Activated CD4-positive, alpha-beta memory T cell treated with anti-CD3 and anti-CD28 coated beads, Interleukin-2, amount 10 ng/mL, durations not matched to agents 7 days and 5 days (primary cell): Measurements from ENCODE around the gene LRGUK. TPM values are rescaled to one million over a fixed set of nuclear protein-coding genes. Genes with fewer than 3 reads are reported as not detected.

ENCODE experiments used
- CTCF ChIA-PET: fragments of 350-600 bp; sonication (Branson Sonifier 250); formaldehyde crosslinking; loops from one replicate; lab custom pipeline; 2021; ENCODE audit warnings: antibody characterized with exemption, inconsistent platforms; lab: Charles Lee
- POLR2A ChIA-PET: fragments of 350-600 bp; sonication (Branson Sonifier 250); formaldehyde crosslinking; loops from one replicate; lab custom pipeline; 2021; ENCODE audit warnings: antibody characterized with exemption; lab: Charles Lee
- DNase-seq: peaks from one replicate; pipeline ENCODE4 v3.0.0-alpha.2; 2020
- H3K27ac Mint-ChIP-seq: one replicate; pipeline ENCODE4 v1.8.0; 2021; ENCODE audit warnings: mild to moderate bottlenecking, mixed read lengths
- H3K27me3 Mint-ChIP-seq: one replicate; pipeline ENCODE4 v1.8.0; 2021; ENCODE audit warnings: mixed read lengths
- H3K36me3 Mint-ChIP-seq: one replicate; pipeline ENCODE4 v1.8.0; 2021; ENCODE audit warnings: low read depth, mixed read lengths
- H3K4me1 Mint-ChIP-seq: one replicate; pipeline ENCODE4 v1.8.0; 2021; ENCODE audit warnings: mixed read lengths
- H3K4me3 Mint-ChIP-seq: one replicate; pipeline ENCODE4 v1.8.0; 2021; ENCODE audit warnings: mild to moderate bottlenecking, mixed read lengths
- H3K9me3 Mint-ChIP-seq: one replicate; pipeline ENCODE4 v1.8.0; 2021; ENCODE audit warnings: mixed read lengths
- total RNA-seq, 2 experiments: library from RNA; stranded (reverse); gene quantifications; one replicate each; pipeline ENCODE4 v1.2.3, GENCODE V29; 2021

LRGUK gene
- total RNA-seq, 2 experiments from 2014 or later: 0.15 TPM; not detected in 1

GRCh38 chr7:134246347-134246746 is 119.2 kb downstream of the LRGUK start:
- DNase-seq: no peak
- no peaks in the 10 kb centered on the region for H3K4me1 Mint-ChIP-seq
- ChIA-PET CTCF (no interaction called here), POLR2A (no interaction called here)
- no peaks in the 10 kb centered on the region for H3K36me3 Mint-ChIP-seq
- no peaks in the 10 kb centered on the region for H3K9me3 Mint-ChIP-seq
- H3K27me3 Mint-ChIP-seq: peaks cover 5% of the 10 kb centered on the region
- no peak overlapping the region for H3K27ac Mint-ChIP-seq
- no peak overlapping the region for H3K4me3 Mint-ChIP-seq

GRCh38 chr7:134246761-134247160 is 119.6 kb downstream of the LRGUK start:
- CTCF ChIA-PET: no interaction called here
- Mint-ChIP-seq H3K27ac (no peak overlapping the region), H3K4me1 (no peaks in the 10 kb centered on the region), H3K36me3 (no peaks in the 10 kb centered on the region), H3K9me3 (no peaks in the 10 kb centered on the region), H3K4me3 (no peak overlapping the region), H3K27me3 (peaks cover 5% of the 10 kb centered on the region)
- POLR2A ChIA-PET: no interaction called here
- DNase-seq: no peak

GRCh38 chr7:134248196-134248595 is 121.1 kb downstream of the LRGUK start:
- Mint-ChIP-seq H3K4me1 (no peaks in the 10 kb centered on the region), H3K36me3 (no peaks in the 10 kb centered on the region), H3K4me3 (no peak overlapping the region), H3K27me3 (peaks cover 5% of the 10 kb centered on the region), H3K27ac (no peak overlapping the region), H3K9me3 (no peaks in the 10 kb centered on the region)
- POLR2A ChIA-PET: no interaction called here
- CTCF ChIA-PET: no interaction called here
- DNase-seq: no peak

- no peak overlapping the region for H3K4me3 Mint-ChIP-seq
- POLR2A ChIA-PET: no interaction called here
- H3K27me3 Mint-ChIP-seq: no peaks in the 10 kb centered on the region
- CTCF ChIA-PET: no interaction called here
- H3K27ac Mint-ChIP-seq: no peak overlapping the region
- no peak for DNase-seq
- no peaks in the 10 kb centered on the region for H3K4me1 Mint-ChIP-seq
- no peaks in the 10 kb centered on the region for H3K9me3 Mint-ChIP-seq
- no peaks in the 10 kb centered on the region for H3K36me3 Mint-ChIP-seq
These were observed 127.2 kb downstream of the LRGUK start for GRCh38 chr7:134254311-134254710.

- POLR2A ChIA-PET: no interaction called here
- Mint-ChIP-seq H3K27me3 (no peaks in the 10 kb centered on the region), H3K27ac (no peak overlapping the region), H3K4me1 (no peaks in the 10 kb centered on the region), H3K36me3 (no peaks in the 10 kb centered on the region), H3K4me3 (no peak overlapping the region), H3K9me3 (no peaks in the 10 kb centered on the region)
- no peak for DNase-seq
- CTCF ChIA-PET: no interaction called here
These were observed 128.7 kb downstream of the LRGUK start for GRCh38 chr7:134255814-134256213.

GRCh38 chr7:134262322-134262721 is 135.2 kb downstream of the LRGUK start:
- Mint-ChIP-seq H3K27me3 (peaks cover 5% of the 10 kb centered on the region), H3K4me3 (no peak overlapping the region), H3K9me3 (peaks cover 3% of the 10 kb centered on the region), H3K27ac (no peak overlapping the region), H3K4me1 (no peaks in the 10 kb centered on the region), H3K36me3 (no peaks in the 10 kb centered on the region)
- ChIA-PET POLR2A (no interaction called here), CTCF (no interaction called here)
- DNase-seq: no peak

GRCh38 chr7:134276951-134277350 is 149.8 kb downstream of the LRGUK start:
- no peaks in the 10 kb centered on the region for H3K9me3 Mint-ChIP-seq
- peaks cover 36% of the 10 kb centered on the region for H3K27me3 Mint-ChIP-seq
- DNase-seq: no peak
- no peak overlapping the region for H3K4me3 Mint-ChIP-seq
- no peaks in the 10 kb centered on the region for H3K36me3 Mint-ChIP-seq
- ChIA-PET CTCF (no interaction called here), POLR2A (no interaction called here)
- no peak overlapping the region for H3K27ac Mint-ChIP-seq
- H3K4me1 Mint-ChIP-seq: no peaks in the 10 kb centered on the region

- CTCF ChIA-PET: no interaction called here
- no peaks in the 10 kb centered on the region for H3K4me1 Mint-ChIP-seq
- no peak overlapping the region for H3K27ac Mint-ChIP-seq
- no peaks in the 10 kb centered on the region for H3K36me3 Mint-ChIP-seq
- H3K4me3 Mint-ChIP-seq: no peak overlapping the region
- POLR2A ChIA-PET: no interaction called here
- peaks cover 28% of the 10 kb centered on the region for H3K27me3 Mint-ChIP-seq
- no peaks in the 10 kb centered on the region for H3K9me3 Mint-ChIP-seq
- no peak for DNase-seq
These were observed 151.5 kb downstream of the LRGUK start for GRCh38 chr7:134278502-134279153.

GRCh38 chr7:134279336-134279735 is 152.2 kb downstream of the LRGUK start:
- Mint-ChIP-seq H3K4me3 (no peak overlapping the region), H3K9me3 (no peaks in the 10 kb centered on the region), H3K27me3 (peaks cover 28% of the 10 kb centered on the region), H3K36me3 (no peaks in the 10 kb centered on the region), H3K27ac (no peak overlapping the region), H3K4me1 (no peaks in the 10 kb centered on the region)
- no peak for DNase-seq
- POLR2A ChIA-PET: no interaction called here
- CTCF ChIA-PET: no interaction called here

GRCh38 chr7:134279898-134280297 is 152.8 kb downstream of the LRGUK start:
- CTCF ChIA-PET: no interaction called here

GRCh38 chr7:134280508-134280907 is 153.4 kb downstream of the LRGUK start:
- Mint-ChIP-seq H3K9me3 (no peaks in the 10 kb centered on the region), H3K4me3 (no peak overlapping the region), H3K4me1 (no peaks in the 10 kb centered on the region), H3K27me3 (peaks cover 28% of the 10 kb centered on the region), H3K27ac (no peak overlapping the region), H3K36me3 (no peaks in the 10 kb centered on the region)
- ChIA-PET CTCF (no interaction called here), POLR2A (no interaction called here)
- DNase-seq: no peak

More at GRCh38 chr7:134279898-134280297, 152.8 kb downstream of the LRGUK start:
- no peak for DNase-seq
- H3K36me3 Mint-ChIP-seq: no peaks in the 10 kb centered on the region
- no peaks in the 10 kb centered on the region for H3K4me1 Mint-ChIP-seq
- H3K9me3 Mint-ChIP-seq: no peaks in the 10 kb centered on the region
- POLR2A ChIA-PET: no interaction called here
- H3K4me3 Mint-ChIP-seq: no peak overlapping the region
- H3K27ac Mint-ChIP-seq: no peak overlapping the region
- H3K27me3 Mint-ChIP-seq: peaks cover 28% of the 10 kb centered on the region

- POLR2A ChIA-PET: no interaction called here
- no peak for DNase-seq
- no peaks in the 10 kb centered on the region for H3K9me3 Mint-ChIP-seq
- H3K27me3 Mint-ChIP-seq: peaks cover 12% of the 10 kb centered on the region
- no peaks in the 10 kb centered on the region for H3K4me1 Mint-ChIP-seq
- H3K4me3 Mint-ChIP-seq: no peak overlapping the region
- CTCF ChIA-PET: interaction anchor here (0.9 to 1.4 kb wide), 2 partner anchors 9 to 74 kb away, joined by 3 read pairs; no protein-coding TSS in a partner anchor
- no peak overlapping the region for H3K27ac Mint-ChIP-seq
- no peaks in the 10 kb centered on the region for H3K36me3 Mint-ChIP-seq
These were observed 156.9 kb downstream of the LRGUK start for GRCh38 chr7:134284011-134284410.

- H3K4me3 Mint-ChIP-seq: no peak overlapping the region
- POLR2A ChIA-PET: no interaction called here
- H3K27me3 Mint-ChIP-seq: peaks cover 7% of the 10 kb centered on the region
- H3K9me3 Mint-ChIP-seq: no peaks in the 10 kb centered on the region
- DNase-seq: no peak
- H3K27ac Mint-ChIP-seq: no peak overlapping the region
- H3K36me3 Mint-ChIP-seq: no peaks in the 10 kb centered on the region
- CTCF ChIA-PET: interaction anchor here (0.9 kb wide), 1 partner anchor 8 kb away, joined by 3 read pairs; no protein-coding TSS in a partner anchor
- H3K4me1 Mint-ChIP-seq: no peaks in the 10 kb centered on the region
These were observed 157.8 kb downstream of the LRGUK start for GRCh38 chr7:134284952-134285351.
